Activated CD4-positive, alpha-beta T cell treated with anti-CD3 and anti-CD28 coated beads, Interleukin-10, Interleukin-2, amounts not matched to agents 100 ng/mL and 50 ng/mL, durations not matched to agents 16 hours and 8 hours (primary cell): ENCODE data around the gene UBAC1.
"Not testable (repeated sequence)": the region's sequence is repeated elsewhere in the genome, so short reads cannot be mapped to it uniquely, and the experiment has no call there.

Source experiments
- DNase-seq: peaks from one replicate; pipeline ENCODE4 v3.0.0-alpha.2; 2020

UBAC1 gene

GRCh38 chr9:135975834-135976233 lies 14.7 kb upstream of the UBAC1 start:
- DNase-seq = no peak

GRCh38 chr9:135974220-135974573 lies 13.0 kb upstream of the UBAC1 start:
- DNase-seq = no peak

- DNase-seq = no peak
These were observed 12.4 kb upstream of the UBAC1 start for GRCh38 chr9:135973277-135974219.

GRCh38 chr9:135971892-135972291 lies 10.7 kb upstream of the UBAC1 start:
- DNase-seq = no peak

- DNase-seq = no peak
These were observed 10.1 kb upstream of the UBAC1 start for GRCh38 chr9:135971111-135971766.

- no peak for DNase-seq
These were observed 9.1 kb upstream of the UBAC1 start for GRCh38 chr9:135970128-135970815.

GRCh38 chr9:135969064-135969683 lies 8.0 kb upstream of the UBAC1 start:
- no peak for DNase-seq

- no peak for DNase-seq
These were observed 7.4 kb upstream of the UBAC1 start for GRCh38 chr9:135968601-135969000.

- no peak for DNase-seq
These were observed 6.9 kb upstream of the UBAC1 start for GRCh38 chr9:135968083-135968476.

GRCh38 chr9:135966916-135967260 lies 5.7 kb upstream of the UBAC1 start:
- not testable (repeated sequence) for DNase-seq

- DNase-seq = no peak
These were observed 4.1 kb upstream of the UBAC1 start for GRCh38 chr9:135965124-135965756.

- no peak for DNase-seq
These were observed 2.8 kb upstream of the UBAC1 start for GRCh38 chr9:135963938-135964337.

GRCh38 chr9:135963338-135963737 lies 2.2 kb upstream of the UBAC1 start:
- no peak for DNase-seq

GRCh38 chr9:135962696-135963307 lies 1.6 kb upstream of the UBAC1 start:
- no peak for DNase-seq

GRCh38 chr9:135961811-135962695 lies 880 bp upstream of the UBAC1 start:
- no peak for DNase-seq

- no peak for DNase-seq
These were observed 529 bp downstream of the UBAC1 start for GRCh38 chr9:135960411-135961276.

- no peak for DNase-seq
These were observed 1.4 kb downstream of the UBAC1 start for GRCh38 chr9:135959814-135960213.

- no peak for DNase-seq
These were observed 2.7 kb downstream of the UBAC1 start for GRCh38 chr9:135958485-135958884.

- DNase-seq = no peak
These were observed 3.7 kb downstream of the UBAC1 start for GRCh38 chr9:135957431-135957830.

GRCh38 chr9:135956802-135957174 lies 4.4 kb downstream of the UBAC1 start:
- DNase-seq = no peak
